ENCODE data around the gene MBD3L5.
"Not testable (repeated sequence)": the region's sequence is repeated elsewhere in the genome, so short reads cannot be mapped to it uniquely, and the experiment has no call there.

Gene MBD3L5

GRCh38 chr19:7051421-7051820, 21.0 kb downstream of the MBD3L5 start:
- H3K4me1 ChIP-seq (ENCODE audit: low read depth, poor library complexity, severe bottlenecking); H3K27me3 ChIP-seq (ENCODE audit: insufficient read depth, low read depth); H3K27ac ChIP-seq; H3K4me3 ChIP-seq (IDR thresholded peaks at IDR 0.05; ENCODE audit: insufficient read depth, low read depth, low read length); H3K4me2 ChIP-seq; H3K36me3 ChIP-seq (ENCODE audit: insufficient read depth); H3K9ac ChIP-seq; H3K79me2 ChIP-seq (ENCODE audit: insufficient read depth, low read depth); H2AFZ ChIP-seq (ENCODE audit: low read depth); H4K20me1 ChIP-seq (ENCODE audit: insufficient read depth): not testable (repeated sequence)

- not testable (repeated sequence) for H4K20me1 ChIP-seq (ENCODE audit: insufficient read depth); H3K36me3 ChIP-seq (ENCODE audit: insufficient read depth); H3K9ac ChIP-seq; H3K27ac ChIP-seq; H3K79me2 ChIP-seq (ENCODE audit: insufficient read depth, low read depth); H3K4me1 ChIP-seq (ENCODE audit: low read depth, poor library complexity, severe bottlenecking); H3K4me2 ChIP-seq; H3K4me3 ChIP-seq (IDR thresholded peaks at IDR 0.05; ENCODE audit: insufficient read depth, low read depth, low read length); H2AFZ ChIP-seq (ENCODE audit: low read depth); H3K27me3 ChIP-seq (ENCODE audit: insufficient read depth, low read depth)
These were observed 22.5 kb downstream of the MBD3L5 start for GRCh38 chr19:7052896-7053295.

- not testable (repeated sequence) for H3K36me3 ChIP-seq (ENCODE audit: insufficient read depth); H3K27me3 ChIP-seq (ENCODE audit: insufficient read depth, low read depth); H2AFZ ChIP-seq (ENCODE audit: low read depth); H3K4me3 ChIP-seq (IDR thresholded peaks at IDR 0.05; ENCODE audit: insufficient read depth, low read depth, low read length); H3K79me2 ChIP-seq (ENCODE audit: insufficient read depth, low read depth); H3K9ac ChIP-seq; H3K27ac ChIP-seq; H3K4me1 ChIP-seq (ENCODE audit: low read depth, poor library complexity, severe bottlenecking); H4K20me1 ChIP-seq (ENCODE audit: insufficient read depth); H3K4me2 ChIP-seq
These were observed 24.4 kb downstream of the MBD3L5 start for GRCh38 chr19:7054635-7055368.

GRCh38 chr19:7055679-7056078, 25.3 kb downstream of the MBD3L5 start:
- H3K36me3 ChIP-seq (ENCODE audit: insufficient read depth); H4K20me1 ChIP-seq (ENCODE audit: insufficient read depth); H3K4me3 ChIP-seq (IDR thresholded peaks at IDR 0.05; ENCODE audit: insufficient read depth, low read depth, low read length); H3K27me3 ChIP-seq (ENCODE audit: insufficient read depth, low read depth); H3K27ac ChIP-seq; H3K4me1 ChIP-seq (ENCODE audit: low read depth, poor library complexity, severe bottlenecking); H3K4me2 ChIP-seq; H2AFZ ChIP-seq (ENCODE audit: low read depth); H3K79me2 ChIP-seq (ENCODE audit: insufficient read depth, low read depth); H3K9ac ChIP-seq: not testable (repeated sequence)

GRCh38 chr19:7056371-7056770, 26.0 kb downstream of the MBD3L5 start:
- H4K20me1 ChIP-seq (ENCODE audit: insufficient read depth); H3K4me2 ChIP-seq; H3K79me2 ChIP-seq (ENCODE audit: insufficient read depth, low read depth): not testable (repeated sequence)

GRCh38 chr19:7058576-7058975, 28.2 kb downstream of the MBD3L5 start, which contains the start of gene MBD3L3:
Gene MBD3L3, minus strand, starts transcription at chr19:7058676. Its CDS starts 71 bp downstream, at chr19:7058605.
- H3K36me3 ChIP-seq (ENCODE audit: insufficient read depth); H3K9ac ChIP-seq; H3K27ac ChIP-seq; H3K79me2 ChIP-seq (ENCODE audit: insufficient read depth, low read depth); H3K4me2 ChIP-seq; H4K20me1 ChIP-seq (ENCODE audit: insufficient read depth); H3K4me3 ChIP-seq (IDR thresholded peaks at IDR 0.05; ENCODE audit: insufficient read depth, low read depth, low read length); H2AFZ ChIP-seq (ENCODE audit: low read depth); H3K4me1 ChIP-seq (ENCODE audit: low read depth, poor library complexity, severe bottlenecking); H3K27me3 ChIP-seq (ENCODE audit: insufficient read depth, low read depth): not testable (repeated sequence)

More at GRCh38 chr19:7056371-7056770, 26.0 kb downstream of the MBD3L5 start:
- not testable (repeated sequence) for H2AFZ ChIP-seq (ENCODE audit: low read depth); H3K27me3 ChIP-seq (ENCODE audit: insufficient read depth, low read depth); H3K4me1 ChIP-seq (ENCODE audit: low read depth, poor library complexity, severe bottlenecking); H3K4me3 ChIP-seq (IDR thresholded peaks at IDR 0.05; ENCODE audit: insufficient read depth, low read depth, low read length); H3K9ac ChIP-seq; H3K27ac ChIP-seq; H3K36me3 ChIP-seq (ENCODE audit: insufficient read depth)

- not testable (repeated sequence) for H3K27ac ChIP-seq; H3K4me1 ChIP-seq (ENCODE audit: low read depth, poor library complexity, severe bottlenecking); H3K27me3 ChIP-seq (ENCODE audit: insufficient read depth, low read depth); H4K20me1 ChIP-seq (ENCODE audit: insufficient read depth); H3K36me3 ChIP-seq (ENCODE audit: insufficient read depth); H3K4me2 ChIP-seq; H3K9ac ChIP-seq; H3K79me2 ChIP-seq (ENCODE audit: insufficient read depth, low read depth); H3K4me3 ChIP-seq (IDR thresholded peaks at IDR 0.05; ENCODE audit: insufficient read depth, low read depth, low read length); H2AFZ ChIP-seq (ENCODE audit: low read depth)
These were observed 29.6 kb downstream of the MBD3L5 start for GRCh38 chr19:7059977-7060376.

GRCh38 chr19:7063339-7063738, 33.0 kb downstream of the MBD3L5 start:
- no peaks in the 10 kb centered on the region for H3K4me1 ChIP-seq (ENCODE audit: low read depth, poor library complexity, severe bottlenecking)
- no peak overlapping the region for H3K9ac ChIP-seq
- no peaks in the 10 kb centered on the region for H4K20me1 ChIP-seq (ENCODE audit: insufficient read depth)
- no peak overlapping the region for H2AFZ ChIP-seq (ENCODE audit: low read depth)
- no peak overlapping the region for H3K27ac ChIP-seq
- H3K4me3 ChIP-seq (IDR thresholded peaks at IDR 0.05; ENCODE audit: insufficient read depth, low read depth, low read length): no peak overlapping the region
- H3K79me2 ChIP-seq (ENCODE audit: insufficient read depth, low read depth): no peaks in the 10 kb centered on the region
- no peak overlapping the region for H3K4me2 ChIP-seq
- TF ChIP-seq CTCF (conservative IDR thresholded peaks at IDR 0.05; ENCODE audit: low read depth, low read length): no peak
- no peaks in the 10 kb centered on the region for H3K27me3 ChIP-seq (ENCODE audit: insufficient read depth, low read depth)
- no peaks in the 10 kb centered on the region for H3K36me3 ChIP-seq (ENCODE audit: insufficient read depth)

Data from KMS-11 (cell line).